Esophagus squamous epithelium (tissue), 5 donors: ENCODE measurements around the gene SEMA6A. TPM values are rescaled to one million over a fixed set of nuclear protein-coding genes. Genes with fewer than 3 reads are reported as not detected.

Experiments used
- DNase-seq: peaks from one replicate; lab custom pipeline; 2025; lab: John Stamatoyannopoulos, UW
- H3K27ac ChIP-seq, 4 donors: fragments of 200-600 bp; sonication (generic); one replicate each; pipeline ENCODE4 v1.5.1; 2016 to 2019; ENCODE audit warnings: mild to moderate bottlenecking in 1 of 4
- H3K27me3 ChIP-seq, 4 donors: fragments of 200-600 bp; sonication (generic); 1 replicate in 3 of 4; 2 replicates in 1 of 4; pipeline versions ENCODE4 v1.5.1 to v1.6.0; 2017 to 2021; ENCODE audit warnings: antibody characterized with exemption in 1 of 4
- H3K36me3 ChIP-seq, 3 donors: fragments of 200-600 bp; sonication (generic); one replicate each; pipeline ENCODE4 v1.5.1; 2016 to 2019
- H3K4me1 ChIP-seq, 3 donors: fragments of 200-600 bp; sonication (generic); one replicate each; pipeline ENCODE4 v1.5.1; 2017 to 2019
- H3K4me3 ChIP-seq, 4 donors: fragments of 200-600 bp; sonication (generic); 1 replicate in 3 of 4; 2 replicates in 1 of 4; pipeline ENCODE4 v1.5.1; 2016 to 2019; ENCODE audit warnings: mild to moderate bottlenecking in 2 of 4, moderate library complexity in 1 of 4
- H3K9me3 ChIP-seq, 3 donors: fragments of 200-600 bp; sonication (generic); one replicate each; pipeline ENCODE4 v1.5.1; 2016 to 2019
- CTCF ChIP-seq, 6 experiments: fragments of 450-650 bp in 4 of 6; fragments of 200-600 bp in 2 of 6; sonication (generic) in 2 of 6; IDR thresholded peaks; one replicate each; pipeline ENCODE4 v1.5.1; 2016 to 2019; ENCODE audit warnings: antibody characterized with exemption in 6 of 6, mild to moderate bottlenecking in 4 of 6, moderate library complexity in 4 of 6
- POLR2A ChIP-seq, 4 donors: fragments of 450-650 bp; IDR thresholded peaks; one replicate each; pipeline ENCODE4 v1.6.1; 2017; ENCODE audit warnings: antibody characterized with exemption in 4 of 4, mild to moderate bottlenecking in 4 of 4, moderate library complexity in 3 of 4
- WGBS, 2 donors: methylation state at CpG; one replicate each; pipeline ENCODE4 v1.1.5; 2018; 5-methylcytosine and 5-hydroxymethylcytosine counted together
- intact Hi-C: fragments of 100-400 bp; cut with DNase I; formaldehyde crosslinking; loops from one replicate; pipeline ENCODE4 v1.15.0; 2022
- total RNA-seq, 4 donors: library from RNA; depleted of rRNA; stranded (reverse); fragments of >200 nt; gene quantifications; one replicate each; pipeline ENCODE4 v1.1.0, GENCODE V29; 2016
- donor health status: DM: yes; HTN: yes; CAD: no.

The SEMA6A gene
- total RNA-seq, 4 donors from 2014 or later: 3.0 to 28.6 (median 4.3) TPM

GRCh38 chr5:116600876-116601275 lies 26.3 kb upstream of the SEMA6A start:
- no peaks in the 10 kb centered on the region for H3K36me3 ChIP-seq
- no peak overlapping the region for H3K4me3 ChIP-seq

GRCh38 chr5:116598911-116599310 lies 24.3 kb upstream of the SEMA6A start:
- no peak for DNase-seq
- intact Hi-C loops: no loop called here
- Histone ChIP-seq H3K4me1 (peaks cover 0 to 9% (median 0%) of the 10 kb centered on the region in 3 donors), H3K36me3 (no peaks in the 10 kb centered on the region), H3K27me3 (no peaks in the 10 kb centered on the region), H3K4me3 (no peak overlapping the region), H3K27ac (no peak overlapping the region), H3K9me3 (no peaks in the 10 kb centered on the region)
- WGBS, 2 donors: 67 to 79% methylated on average over 1 of the region's 1 CpG
- TF ChIP-seq POLR2A (IDR thresholded peaks at IDR 0.05) (no peak), CTCF (IDR thresholded peaks at IDR 0.05) (no peak)

More at GRCh38 chr5:116600876-116601275, 26.3 kb upstream of the SEMA6A start:
- 52 to 64% methylated on average over 3 of the region's 3 CpGs for WGBS, 2 donors
- DNase-seq: no peak
- Histone ChIP-seq H3K27me3 (no peaks in the 10 kb centered on the region), H3K9me3 (no peaks in the 10 kb centered on the region), H3K27ac (no peak overlapping the region), H3K4me1 (peaks cover 0 to 24% (median 0%) of the 10 kb centered on the region in 3 donors)
- intact Hi-C loops: no loop called here
- TF ChIP-seq CTCF (IDR thresholded peaks at IDR 0.05) (no peak), POLR2A (IDR thresholded peaks at IDR 0.05) (no peak)

GRCh38 chr5:116595498-116595897 lies 20.9 kb upstream of the SEMA6A start:
- intact Hi-C loops: no loop called here
- WGBS, 2 donors: 23 to 26% methylated on average over 3 of the region's 3 CpGs
- H3K27ac ChIP-seq: no peak overlapping the region
- no peaks in the 10 kb centered on the region for H3K36me3 ChIP-seq
- no peaks in the 10 kb centered on the region for H3K27me3 ChIP-seq
- DNase-seq: no peak
- no peaks in the 10 kb centered on the region for H3K9me3 ChIP-seq
- no peak overlapping the region for H3K4me3 ChIP-seq
- no peak for TF ChIP-seq POLR2A (IDR thresholded peaks at IDR 0.05)
- TF ChIP-seq CTCF (IDR thresholded peaks at IDR 0.05): no peak
- H3K4me1 ChIP-seq: peaks cover 0 to 3% (median 0%) of the 10 kb centered on the region in 3 donors

DNA sequence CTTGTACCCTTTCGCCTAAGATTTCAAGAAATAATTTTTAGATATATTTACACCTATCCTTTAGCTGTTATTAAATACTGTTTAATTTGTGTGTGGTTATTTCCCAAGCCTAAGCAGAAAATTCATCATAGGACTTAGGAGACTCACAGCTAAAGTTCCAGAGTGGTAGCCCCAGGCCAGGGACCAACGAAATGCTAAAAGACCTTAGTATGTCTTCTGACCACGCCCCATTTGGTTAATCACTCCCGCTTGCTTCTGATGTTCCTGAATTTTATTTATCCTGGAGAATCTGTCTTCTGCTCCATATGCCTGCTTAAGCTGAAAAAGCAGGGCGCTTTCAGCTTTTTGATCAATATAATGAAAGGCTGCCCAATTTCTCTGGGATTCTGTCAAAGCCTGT lies 18.7 kb upstream of the SEMA6A start:
- no peak for DNase-seq
- WGBS, 2 donors: 86 to 97% methylated on average over 5 of the region's 5 CpGs
- intact Hi-C loops: no loop called here

GRCh38 chr5:116585227-116585626 lies 10.6 kb upstream of the SEMA6A start:
- intact Hi-C loops: no loop called here
- no peak overlapping the region for H3K27ac ChIP-seq
- peaks cover 0 to 37% (median 0%) of the 10 kb centered on the region in 3 donors for H3K4me1 ChIP-seq
- H3K4me3 ChIP-seq: no peak overlapping the region
- no peak for DNase-seq
- H3K27me3 ChIP-seq: no peaks in the 10 kb centered on the region
- H3K9me3 ChIP-seq: no peaks in the 10 kb centered on the region
- WGBS, 2 donors: 94% methylated on average over 3 of the region's 3 CpGs
- TF ChIP-seq CTCF (IDR thresholded peaks at IDR 0.05) (no peak), POLR2A (IDR thresholded peaks at IDR 0.05) (no peak)
- H3K36me3 ChIP-seq: no peaks in the 10 kb centered on the region

More for the DNA sequence above, 18.7 kb upstream of the SEMA6A start:
- Histone ChIP-seq H3K27ac (no peak overlapping the region), H3K4me1 (no peaks in the 10 kb centered on the region), H3K36me3 (no peaks in the 10 kb centered on the region), H3K27me3 (no peaks in the 10 kb centered on the region), H3K9me3 (no peaks in the 10 kb centered on the region), H3K4me3 (no peak overlapping the region)
- no peak for TF ChIP-seq POLR2A (IDR thresholded peaks at IDR 0.05)
- TF ChIP-seq CTCF (IDR thresholded peaks at IDR 0.05): no peak
